Measurements from ENCODE around the gene INAFM2. TPM values are rescaled to one million over a fixed set of nuclear protein-coding genes. Genes with fewer than 3 reads are reported as not detected.

The INAFM2 gene
- total RNA-seq, 6 experiments from 2014 or later, result 19.6 to 32.8 (median 23.4) TPM

GRCh38 chr15:40320931-40321371, 2.5 kb upstream of the INAFM2 start:
- DNase-seq, result peak; percentile 53
- peaks cover 2% of the 10 kb centered on the region for H3K27me3 Mint-ChIP-seq (ENCODE audit: insufficient read depth)
- TF ChIP-seq CTCF (IDR thresholded peaks at IDR 0.05), result peak; percentile 92
- H3K4me1 Mint-ChIP-seq (ENCODE audit: low read depth), result peaks cover 35% of the 10 kb centered on the region
- H3K36me3 Mint-ChIP-seq (ENCODE audit: low read depth), result peaks cover 9% of the 10 kb centered on the region; the same call in 1 of the 2 replicates
- H3K4me3 Mint-ChIP-seq, result no peak overlapping the region
- H3K9me3 Mint-ChIP-seq, result no peaks in the 10 kb centered on the region
- no peak overlapping the region for H3K27ac Mint-ChIP-seq

- Mint-ChIP-seq H3K4me1 (ENCODE audit: low read depth) (peaks cover 52% of the 10 kb centered on the region), H3K36me3 (ENCODE audit: low read depth) (peaks cover 11% of the 10 kb centered on the region; the same call in 1 of the 2 replicates), H3K27ac (no peak overlapping the region), H3K4me3 (peak overlapping the region; percentile 81), H3K9me3 (no peaks in the 10 kb centered on the region), H3K27me3 (ENCODE audit: insufficient read depth) (peaks cover 2% of the 10 kb centered on the region)
- DNase-seq, result no peak
- TF ChIP-seq CTCF (IDR thresholded peaks at IDR 0.05), result no peak
Observed at GRCh38 chr15:40322531-40323238, 807 bp upstream of the INAFM2 start.

- no peak for TF ChIP-seq CTCF (IDR thresholded peaks at IDR 0.05)
- peak overlapping the region; percentile 85 for H3K4me3 Mint-ChIP-seq
- peaks cover 67% of the 10 kb centered on the region for H3K4me1 Mint-ChIP-seq (ENCODE audit: low read depth)
- DNase-seq, result no peak
- peaks cover 11% of the 10 kb centered on the region; the same call in 1 of the 2 replicates for H3K36me3 Mint-ChIP-seq (ENCODE audit: low read depth)
- H3K27ac Mint-ChIP-seq, result peak overlapping the region; percentile 52; the same call in 1 of the 2 replicates
- no peaks in the 10 kb centered on the region for H3K9me3 Mint-ChIP-seq
- H3K27me3 Mint-ChIP-seq (ENCODE audit: insufficient read depth), result peaks cover 5% of the 10 kb centered on the region
Observed at GRCh38 chr15:40323953-40324937, 753 bp downstream of the INAFM2 start.

GRCh38 chr15:40325188-40325587, 1.7 kb downstream of the INAFM2 start:
- TF ChIP-seq CTCF (IDR thresholded peaks at IDR 0.05), result no peak
- peak overlapping the region; percentile 85 for H3K4me3 Mint-ChIP-seq
- peaks cover 7% of the 10 kb centered on the region for H3K27me3 Mint-ChIP-seq (ENCODE audit: insufficient read depth)
- no peak for DNase-seq
- peaks cover 11% of the 10 kb centered on the region; the same call in 1 of the 2 replicates for H3K36me3 Mint-ChIP-seq (ENCODE audit: low read depth)
- H3K4me1 Mint-ChIP-seq (ENCODE audit: low read depth), result peaks cover 72% of the 10 kb centered on the region
- peak overlapping the region; percentile 55 for H3K27ac Mint-ChIP-seq
- no peaks in the 10 kb centered on the region for H3K9me3 Mint-ChIP-seq

- TF ChIP-seq CTCF (IDR thresholded peaks at IDR 0.05), result no peak
- Mint-ChIP-seq H3K4me1 (ENCODE audit: low read depth) (peaks cover 68% of the 10 kb centered on the region), H3K4me3 (peak overlapping the region; percentile 85), H3K9me3 (no peaks in the 10 kb centered on the region), H3K27ac (no peak overlapping the region), H3K36me3 (ENCODE audit: low read depth) (peaks cover 11% of the 10 kb centered on the region; the same call in 1 of the 2 replicates), H3K27me3 (ENCODE audit: insufficient read depth) (peaks cover 7% of the 10 kb centered on the region)
- DNase-seq, result no peak
Observed at GRCh38 chr15:40325700-40326099, 2.2 kb downstream of the INAFM2 start.

All from HFFc6 (cell line).